ENCODE results near the gene CYP8B1. TPM values are rescaled to one million over a fixed set of nuclear protein-coding genes. Genes with fewer than 3 reads are reported as not detected.

CYP8B1 gene
- total and polyA plus RNA-seq, 2 of the 13 experiments (the other 11 are each of a cell fraction or from before 2014, with no cell fraction given): 0.58 to 2.0 TPM

- TF ChIP-seq HNF1A (IDR thresholded peaks at IDR 0.05; ENCODE audit: low read depth) (no peak), HNF1A (CRISPR knock-in tag; IDR thresholded peaks at IDR 0.05; ENCODE audit: borderline replicate concordance) (no peak), ZNF510 (CRISPR knock-in tag; IDR thresholded peaks at IDR 0.05; ENCODE audit: low read depth) (no peak), ZNF564 (CRISPR knock-in tag; IDR thresholded peaks at IDR 0.05) (no peak)
- TF ChIP-seq, protein P1, sequence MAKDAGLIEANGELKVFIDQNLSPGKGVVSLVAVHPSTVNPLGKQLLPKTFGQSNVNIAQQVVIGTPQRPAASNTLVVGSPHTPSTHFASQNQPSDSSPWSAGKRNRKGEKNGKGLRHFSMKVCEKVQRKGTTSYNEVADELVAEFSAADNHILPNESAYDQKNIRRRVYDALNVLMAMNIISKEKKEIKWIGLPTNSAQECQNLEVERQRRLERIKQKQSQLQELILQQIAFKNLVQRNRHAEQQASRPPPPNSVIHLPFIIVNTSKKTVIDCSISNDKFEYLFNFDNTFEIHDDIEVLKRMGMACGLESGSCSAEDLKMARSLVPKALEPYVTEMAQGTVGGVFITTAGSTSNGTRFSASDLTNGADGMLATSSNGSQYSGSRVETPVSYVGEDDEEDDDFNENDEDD (CRISPR knock-in tag; IDR thresholded peaks at IDR 0.05; ENCODE audit: borderline replicate concordance): no peak
Observed at GRCh38 chr3:42892169-42892568, 16.5 kb upstream of the CYP8B1 start (continued).

DNA sequence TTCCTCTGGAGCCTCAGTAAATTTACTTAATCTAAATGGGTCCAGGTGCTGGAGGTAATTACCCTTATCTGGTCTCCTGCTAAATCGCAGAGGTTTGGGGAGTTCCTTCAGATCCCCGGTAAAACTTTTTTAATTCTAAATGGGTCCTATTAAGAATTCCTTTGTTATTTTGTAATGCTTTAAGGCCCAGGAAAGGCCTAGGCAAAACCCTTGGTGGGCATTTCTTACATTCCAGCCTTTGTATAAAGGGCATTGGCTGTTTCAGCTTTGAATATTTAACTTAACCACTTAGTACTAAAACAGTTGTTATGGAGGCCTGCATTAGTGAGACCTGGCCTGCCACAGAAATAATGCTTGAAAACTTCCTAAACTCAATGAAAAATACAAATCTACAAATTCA is 15.4 kb upstream of the CYP8B1 start:
- no peaks in the 10 kb centered on the region for H3K79me2 ChIP-seq (ENCODE audit: insufficient read depth, low read length)
- in situ Hi-C loops (cut with HindIII; ENCODE audit: extremely low pct_ligation_motif_present, low pct_unique_long_range_greater_than_20kb) (no loop called here), intact Hi-C loops (cut with micrococcal nuclease; ENCODE audit: unreplicated experiment) (no loop called here)
- 69% methylated on average over 2 of the region's 2 CpGs for WGBS (ENCODE audit: low lambda C conversion rate)
- no peaks in the 10 kb centered on the region for H4K20me1 ChIP-seq (ENCODE audit: insufficient read depth, low read length)
- FAIRE-seq (no peak), ATAC-seq (no peak), DNase-seq (ENCODE audit: low spot score) (no peak)
- BruUV-seq (replicated peaks): no TSS peak
- H2AFZ ChIP-seq (ENCODE audit: low read length): no peak overlapping the region
- H3K9ac ChIP-seq (ENCODE audit: insufficient read depth, low read depth, low read length): no peak overlapping the region
- ChIA-PET POLR2A (no interaction called here), CTCF (ENCODE audit: low intra/inter-chr PET ratio, low total read pairs) (no interaction called here)
- no peak overlapping the region for H3K4me2 ChIP-seq (ENCODE audit: low read depth, low read length)
- H3K36me3 ChIP-seq (replicated peaks in 1 of 2; ENCODE audit: control insufficient read depth in 1 of 2, insufficient read depth in 2 of 2, low read length in 2 of 2): no peaks in the 10 kb centered on the region
- no peak overlapping the region for H3K4me3 ChIP-seq (replicated peaks in 1 of 3; ENCODE audit: insufficient read depth in 1 of 3, low read depth in 2 of 3, low read length in 3 of 3)
- peaks cover 22% of the 10 kb centered on the region for H3K4me1 ChIP-seq (ENCODE audit: insufficient read depth, low read length)
- peaks cover 0 to 3% of the 10 kb centered on the region in 2 experiments; a peak in 1 of 5 replicates for H3K27me3 ChIP-seq (ENCODE audit: control insufficient read depth in 1 of 2, insufficient read depth in 2 of 2, low read length in 2 of 2)
- no peak overlapping the region for H3K27ac ChIP-seq (ENCODE audit: extremely low read length, insufficient read depth, low read length)
- H3K9me3 ChIP-seq (ENCODE audit: low read length): no peaks in the 10 kb centered on the region
- TF ChIP-seq MXI1 (IDR thresholded peaks at IDR 0.05; ENCODE audit: borderline replicate concordance, low read depth, low read length): no peak
- TF ChIP-seq, protein P2, sequence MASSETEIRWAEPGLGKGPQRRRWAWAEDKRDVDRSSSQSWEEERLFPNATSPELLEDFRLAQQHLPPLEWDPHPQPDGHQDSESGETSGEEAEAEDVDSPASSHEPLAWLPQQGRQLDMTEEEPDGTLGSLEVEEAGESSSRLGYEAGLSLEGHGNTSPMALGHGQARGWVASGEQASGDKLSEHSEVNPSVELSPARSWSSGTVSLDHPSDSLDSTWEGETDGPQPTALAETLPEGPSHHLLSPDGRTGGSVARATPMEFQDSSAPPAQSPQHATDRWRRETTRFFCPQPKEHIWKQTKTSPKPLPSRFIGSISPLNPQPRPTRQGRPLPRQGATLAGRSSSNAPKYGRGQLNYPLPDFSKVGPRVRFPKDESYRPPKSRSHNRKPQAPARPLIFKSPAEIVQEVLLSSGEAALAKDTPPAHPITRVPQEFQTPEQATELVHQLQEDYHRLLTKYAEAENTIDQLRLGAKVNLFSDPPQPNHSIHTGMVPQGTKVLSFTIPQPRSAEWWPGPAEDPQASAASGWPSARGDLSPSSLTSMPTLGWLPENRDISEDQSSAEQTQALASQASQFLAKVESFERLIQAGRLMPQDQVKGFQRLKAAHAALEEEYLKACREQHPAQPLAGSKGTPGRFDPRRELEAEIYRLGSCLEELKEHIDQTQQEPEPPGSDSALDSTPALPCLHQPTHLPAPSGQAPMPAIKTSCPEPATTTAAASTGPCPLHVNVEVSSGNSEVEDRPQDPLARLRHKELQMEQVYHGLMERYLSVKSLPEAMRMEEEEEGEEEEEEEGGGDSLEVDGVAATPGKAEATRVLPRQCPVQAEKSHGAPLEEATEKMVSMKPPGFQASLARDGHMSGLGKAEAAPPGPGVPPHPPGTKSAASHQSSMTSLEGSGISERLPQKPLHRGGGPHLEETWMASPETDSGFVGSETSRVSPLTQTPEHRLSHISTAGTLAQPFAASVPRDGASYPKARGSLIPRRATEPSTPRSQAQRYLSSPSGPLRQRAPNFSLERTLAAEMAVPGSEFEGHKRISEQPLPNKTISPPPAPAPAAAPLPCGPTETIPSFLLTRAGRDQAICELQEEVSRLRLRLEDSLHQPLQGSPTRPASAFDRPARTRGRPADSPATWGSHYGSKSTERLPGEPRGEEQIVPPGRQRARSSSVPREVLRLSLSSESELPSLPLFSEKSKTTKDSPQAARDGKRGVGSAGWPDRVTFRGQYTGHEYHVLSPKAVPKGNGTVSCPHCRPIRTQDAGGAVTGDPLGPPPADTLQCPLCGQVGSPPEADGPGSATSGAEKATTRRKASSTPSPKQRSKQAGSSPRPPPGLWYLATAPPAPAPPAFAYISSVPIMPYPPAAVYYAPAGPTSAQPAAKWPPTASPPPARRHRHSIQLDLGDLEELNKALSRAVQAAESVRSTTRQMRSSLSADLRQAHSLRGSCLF (CRISPR knock-in tag; IDR thresholded peaks at IDR 0.05; ENCODE audit: borderline replicate concordance): no peak
- TF ChIP-seq TBX3 (IDR thresholded peaks at IDR 0.05; ENCODE audit: borderline replicate concordance): no peak
- no peak for TF ChIP-seq ZNF558 (CRISPR knock-in tag; IDR thresholded peaks at IDR 0.05; ENCODE audit: borderline replicate concordance)
- no peak for TF ChIP-seq TSC22D2 (CRISPR knock-in tag; IDR thresholded peaks at IDR 0.05; ENCODE audit: borderline replicate concordance)
- TF ChIP-seq NR2C2 (CRISPR knock-in tag; IDR thresholded peaks at IDR 0.05; ENCODE audit: borderline replicate concordance): no peak
- no peak for TF ChIP-seq ZNF678 (CRISPR knock-in tag; IDR thresholded peaks at IDR 0.05)
- TF ChIP-seq, protein P3, sequence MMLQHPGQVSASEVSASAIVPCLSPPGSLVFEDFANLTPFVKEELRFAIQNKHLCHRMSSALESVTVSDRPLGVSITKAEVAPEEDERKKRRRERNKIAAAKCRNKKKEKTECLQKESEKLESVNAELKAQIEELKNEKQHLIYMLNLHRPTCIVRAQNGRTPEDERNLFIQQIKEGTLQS (CRISPR knock-in tag; IDR thresholded peaks at IDR 0.05): no peak

All from HepG2 (cell line).